ENCODE data around the gene RBM33. TPM values are rescaled to one million over a fixed set of nuclear protein-coding genes. Genes with fewer than 3 reads are reported as not detected.
A peak's percentile ranks its signal among the peaks of the same experiment; 100 is the strongest.

RBM33 gene
- total and polyA plus RNA-seq, 2 of the 13 experiments (the other 11 are each of a cell fraction or from before 2014, with no cell fraction given), result 12.4 to 28.9 TPM

DNA sequence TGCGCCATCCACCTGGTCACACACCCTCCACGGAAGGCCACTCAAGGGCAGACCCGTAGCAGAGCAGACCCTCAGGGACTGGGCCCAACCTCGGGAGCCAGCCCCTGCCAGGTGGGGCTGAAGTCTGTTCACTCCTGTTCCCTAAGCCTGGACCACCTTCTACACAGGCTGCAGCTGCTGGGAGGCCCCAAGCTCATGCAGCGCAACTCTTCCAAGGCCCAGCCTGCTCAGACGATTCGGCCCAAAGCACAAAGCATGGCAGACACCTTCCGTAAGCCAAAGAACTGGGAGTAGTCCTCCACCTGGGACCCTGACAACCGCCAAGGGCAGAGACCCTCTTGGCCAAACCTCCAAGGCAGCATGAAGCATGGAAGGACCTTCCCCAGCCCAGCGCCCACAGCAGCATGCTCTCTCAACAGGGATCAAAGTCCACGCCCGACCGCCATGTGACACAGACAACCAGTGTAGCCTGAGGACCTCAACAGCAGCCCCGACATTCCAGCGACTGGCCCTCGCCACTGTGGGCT is 156.3 kb downstream of the RBM33 start (continued):
- TF ChIP-seq, protein P1, sequence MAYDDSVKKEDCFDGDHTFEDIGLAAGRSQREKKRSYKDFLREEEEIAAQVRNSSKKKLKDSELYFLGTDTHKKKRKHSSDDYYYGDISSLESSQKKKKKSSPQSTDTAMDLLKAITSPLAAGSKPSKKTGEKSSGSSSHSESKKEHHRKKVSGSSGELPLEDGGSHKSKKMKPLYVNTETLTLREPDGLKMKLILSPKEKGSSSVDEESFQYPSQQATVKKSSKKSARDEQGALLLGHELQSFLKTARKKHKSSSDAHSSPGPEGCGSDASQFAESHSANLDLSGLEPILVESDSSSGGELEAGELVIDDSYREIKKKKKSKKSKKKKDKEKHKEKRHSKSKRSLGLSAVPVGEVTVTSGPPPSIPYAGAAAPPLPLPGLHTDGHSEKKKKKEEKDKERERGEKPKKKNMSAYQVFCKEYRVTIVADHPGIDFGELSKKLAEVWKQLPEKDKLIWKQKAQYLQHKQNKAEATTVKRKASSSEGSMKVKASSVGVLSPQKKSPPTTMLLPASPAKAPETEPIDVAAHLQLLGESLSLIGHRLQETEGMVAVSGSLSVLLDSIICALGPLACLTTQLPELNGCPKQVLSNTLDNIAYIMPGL (CRISPR knock-in tag; IDR thresholded peaks at IDR 0.05; ENCODE audit: borderline replicate concordance in 1 of 2, low read depth in 1 of 2), result 0 out of 4 replicates have a peak, but pooled peaks of 1 of the 2 experiments have one; percentile 45
- TF ChIP-seq RELA (CRISPR knock-in tag; IDR thresholded peaks at IDR 0.05) (no peak), ZNF274 (CRISPR knock-in tag; IDR thresholded peaks at IDR 0.05) (no peak), AGO2 (optimal IDR thresholded peaks at IDR 0.05; ENCODE audit: low read depth, low read length) (no peak), FOSL2 (CRISPR knock-in tag; IDR thresholded peaks at IDR 0.05) (no peak), BHLHE40 (IDR thresholded peaks at IDR 0.05; ENCODE audit: low read length) (peak; percentile 44; the same call in 1 of the 2 replicates), ZNF792 (CRISPR knock-in tag; IDR thresholded peaks at IDR 0.05) (peak; percentile 50; the same call in 1 of the 2 replicates), ZKSCAN8 (CRISPR knock-in tag; IDR thresholded peaks at IDR 0.05; ENCODE audit: borderline replicate concordance) (0 out of 2 replicates have a peak, but pooled peaks have one; percentile 29), FOXA3 (CRISPR knock-in tag; IDR thresholded peaks at IDR 0.05) (peak; percentile 41; the same call in 1 of the 2 replicates), KLF11 (CRISPR knock-in tag; IDR thresholded peaks at IDR 0.05) (no peak), ZNF224 (CRISPR knock-in tag; IDR thresholded peaks at IDR 0.05) (no peak), MYC (CRISPR knock-in tag; IDR thresholded peaks at IDR 0.05; ENCODE audit: borderline replicate concordance) (peak; percentile 81), MIER3 (CRISPR knock-in tag; IDR thresholded peaks at IDR 0.05; ENCODE audit: borderline replicate concordance) (peak; percentile 41; the same call in 1 of the 2 replicates), TBX3 (IDR thresholded peaks at IDR 0.05; ENCODE audit: borderline replicate concordance) (no peak), CHD4 (IDR thresholded peaks at IDR 0.05; ENCODE audit: borderline replicate concordance, low read length) (no peak)
- TF ChIP-seq, protein P2, sequence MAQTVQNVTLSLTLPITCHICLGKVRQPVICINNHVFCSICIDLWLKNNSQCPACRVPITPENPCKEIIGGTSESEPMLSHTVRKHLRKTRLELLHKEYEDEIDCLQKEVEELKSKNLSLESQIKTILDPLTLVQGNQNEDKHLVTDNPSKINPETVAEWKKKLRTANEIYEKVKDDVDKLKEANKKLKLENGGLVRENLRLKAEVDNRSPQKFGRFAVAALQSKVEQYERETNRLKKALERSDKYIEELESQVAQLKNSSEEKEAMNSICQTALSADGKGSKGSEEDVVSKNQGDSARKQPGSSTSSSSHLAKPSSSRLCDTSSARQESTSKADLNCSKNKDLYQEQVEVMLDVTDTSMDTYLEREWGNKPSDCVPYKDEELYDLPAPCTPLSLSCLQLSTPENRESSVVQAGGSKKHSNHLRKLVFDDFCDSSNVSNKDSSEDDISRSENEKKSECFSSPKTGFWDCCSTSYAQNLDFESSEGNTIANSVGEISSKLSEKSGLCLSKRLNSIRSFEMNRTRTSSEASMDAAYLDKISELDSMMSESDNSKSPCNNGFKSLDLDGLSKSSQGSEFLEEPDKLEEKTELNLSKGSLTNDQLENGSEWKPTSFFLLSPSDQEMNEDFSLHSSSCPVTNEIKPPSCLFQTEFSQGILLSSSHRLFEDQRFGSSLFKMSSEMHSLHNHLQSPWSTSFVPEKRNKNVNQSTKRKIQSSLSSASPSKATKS (CRISPR knock-in tag; IDR thresholded peaks at IDR 0.05), result no peak
- TF ChIP-seq, protein P3, sequence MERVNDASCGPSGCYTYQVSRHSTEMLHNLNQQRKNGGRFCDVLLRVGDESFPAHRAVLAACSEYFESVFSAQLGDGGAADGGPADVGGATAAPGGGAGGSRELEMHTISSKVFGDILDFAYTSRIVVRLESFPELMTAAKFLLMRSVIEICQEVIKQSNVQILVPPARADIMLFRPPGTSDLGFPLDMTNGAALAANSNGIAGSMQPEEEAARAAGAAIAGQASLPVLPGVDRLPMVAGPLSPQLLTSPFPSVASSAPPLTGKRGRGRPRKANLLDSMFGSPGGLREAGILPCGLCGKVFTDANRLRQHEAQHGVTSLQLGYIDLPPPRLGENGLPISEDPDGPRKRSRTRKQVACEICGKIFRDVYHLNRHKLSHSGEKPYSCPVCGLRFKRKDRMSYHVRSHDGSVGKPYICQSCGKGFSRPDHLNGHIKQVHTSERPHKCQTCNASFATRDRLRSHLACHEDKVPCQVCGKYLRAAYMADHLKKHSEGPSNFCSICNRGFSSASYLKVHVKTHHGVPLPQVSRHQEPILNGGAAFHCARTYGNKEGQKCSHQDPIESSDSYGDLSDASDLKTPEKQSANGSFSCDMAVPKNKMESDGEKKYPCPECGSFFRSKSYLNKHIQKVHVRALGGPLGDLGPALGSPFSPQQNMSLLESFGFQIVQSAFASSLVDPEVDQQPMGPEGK (CRISPR knock-in tag; IDR thresholded peaks at IDR 0.05), result peak; percentile 13; the same call in 1 of the 2 replicates
- TF ChIP-seq, protein P4, sequence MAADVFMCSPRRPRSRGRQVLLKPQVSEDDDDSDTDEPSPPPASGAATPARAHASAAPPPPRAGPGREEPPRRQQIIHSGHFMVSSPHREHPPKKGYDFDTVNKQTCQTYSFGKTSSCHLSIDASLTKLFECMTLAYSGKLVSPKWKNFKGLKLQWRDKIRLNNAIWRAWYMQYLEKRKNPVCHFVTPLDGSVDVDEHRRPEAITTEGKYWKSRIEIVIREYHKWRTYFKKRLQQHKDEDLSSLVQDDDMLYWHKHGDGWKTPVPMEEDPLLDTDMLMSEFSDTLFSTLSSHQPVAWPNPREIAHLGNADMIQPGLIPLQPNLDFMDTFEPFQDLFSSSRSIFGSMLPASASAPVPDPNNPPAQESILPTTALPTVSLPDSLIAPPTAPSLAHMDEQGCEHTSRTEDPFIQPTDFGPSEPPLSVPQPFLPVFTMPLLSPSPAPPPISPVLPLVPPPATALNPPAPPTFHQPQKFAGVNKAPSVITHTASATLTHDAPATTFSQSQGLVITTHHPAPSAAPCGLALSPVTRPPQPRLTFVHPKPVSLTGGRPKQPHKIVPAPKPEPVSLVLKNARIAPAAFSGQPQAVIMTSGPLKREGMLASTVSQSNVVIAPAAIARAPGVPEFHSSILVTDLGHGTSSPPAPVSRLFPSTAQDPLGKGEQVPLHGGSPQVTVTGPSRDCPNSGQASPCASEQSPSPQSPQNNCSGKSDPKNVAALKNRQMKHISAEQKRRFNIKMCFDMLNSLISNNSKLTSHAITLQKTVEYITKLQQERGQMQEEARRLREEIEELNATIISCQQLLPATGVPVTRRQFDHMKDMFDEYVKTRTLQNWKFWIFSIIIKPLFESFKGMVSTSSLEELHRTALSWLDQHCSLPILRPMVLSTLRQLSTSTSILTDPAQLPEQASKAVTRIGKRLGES (CRISPR knock-in tag; IDR thresholded peaks at IDR 0.05; ENCODE audit: borderline replicate concordance), result no peak
- TF ChIP-seq, protein P5, sequence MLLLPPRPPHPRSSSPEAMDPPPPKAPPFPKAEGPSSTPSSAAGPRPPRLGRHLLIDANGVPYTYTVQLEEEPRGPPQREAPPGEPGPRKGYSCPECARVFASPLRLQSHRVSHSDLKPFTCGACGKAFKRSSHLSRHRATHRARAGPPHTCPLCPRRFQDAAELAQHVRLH (CRISPR knock-in tag; IDR thresholded peaks at IDR 0.05; ENCODE audit: borderline replicate concordance, low read depth), result peak; percentile 41; the same call in 1 of the 2 replicates
- TF ChIP-seq, protein P6, sequence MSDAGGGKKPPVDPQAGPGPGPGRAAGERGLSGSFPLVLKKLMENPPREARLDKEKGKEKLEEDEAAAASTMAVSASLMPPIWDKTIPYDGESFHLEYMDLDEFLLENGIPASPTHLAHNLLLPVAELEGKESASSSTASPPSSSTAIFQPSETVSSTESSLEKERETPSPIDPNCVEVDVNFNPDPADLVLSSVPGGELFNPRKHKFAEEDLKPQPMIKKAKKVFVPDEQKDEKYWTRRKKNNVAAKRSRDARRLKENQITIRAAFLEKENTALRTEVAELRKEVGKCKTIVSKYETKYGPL (CRISPR knock-in tag; IDR thresholded peaks at IDR 0.05), result no peak
